IPS-NIHi11 (cell line): ENCODE measurements around the gene TBX4.

ENCODE experiments used
- DNase-seq: peaks from one replicate; pipeline ENCODE4 v3.0.0; 2012; ENCODE audit warnings: mixed read lengths, low spot score

TBX4 gene

DNA sequence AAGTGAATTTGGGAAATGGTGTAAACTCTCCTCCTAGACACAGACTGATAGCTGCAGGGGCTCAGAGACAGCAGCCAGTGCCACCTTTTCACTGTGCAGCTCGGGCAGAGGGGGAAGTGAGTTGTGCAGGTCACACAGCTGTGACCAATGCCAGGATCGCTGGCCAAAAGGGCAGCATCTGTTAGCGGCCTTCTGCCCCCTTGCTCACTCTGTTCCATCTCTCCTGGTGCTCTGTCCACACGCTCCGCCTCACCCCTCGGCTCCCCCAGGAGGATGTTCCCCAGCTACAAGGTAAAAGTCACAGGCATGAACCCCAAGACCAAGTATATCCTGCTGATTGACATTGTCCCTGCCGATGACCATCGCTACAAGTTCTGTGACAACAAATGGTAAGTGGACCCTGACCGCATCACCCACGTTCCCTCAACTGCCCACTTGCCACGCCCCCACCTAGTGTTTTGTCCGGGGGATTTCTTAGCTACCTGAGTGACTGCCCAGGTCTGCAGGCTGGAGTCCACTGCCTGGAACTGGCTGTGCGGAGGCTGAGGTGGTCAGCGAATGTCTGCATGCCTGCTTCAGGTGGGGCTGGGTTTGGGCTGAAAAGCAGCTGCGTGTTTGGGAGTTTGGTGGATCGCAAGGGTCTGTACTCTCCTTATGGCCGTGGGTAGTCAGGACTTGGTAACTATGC, 13.5 kb downstream of the TBX4 start:
- DNase-seq = no peak

DNA sequence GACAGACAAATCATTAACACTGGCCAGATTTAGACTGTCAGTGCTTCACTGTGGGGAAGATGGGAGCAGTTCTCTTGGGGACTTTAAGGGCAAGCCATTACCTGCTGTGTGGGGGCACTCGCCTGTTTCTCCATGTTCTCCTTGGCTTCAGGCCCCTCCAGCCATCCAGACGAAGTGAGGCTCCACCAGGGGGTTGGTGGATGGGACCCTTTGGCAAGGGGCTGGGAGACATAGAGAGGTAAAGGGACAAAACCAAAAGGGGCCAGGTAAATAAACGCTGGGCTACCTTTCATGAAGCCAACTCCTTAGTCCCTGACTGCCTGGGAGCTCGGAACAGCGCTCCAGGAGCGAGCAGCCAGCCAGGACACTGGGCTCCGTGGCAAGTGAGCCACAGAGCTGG, 14.0 kb downstream of the TBX4 start:
- DNase-seq = no peak

DNA sequence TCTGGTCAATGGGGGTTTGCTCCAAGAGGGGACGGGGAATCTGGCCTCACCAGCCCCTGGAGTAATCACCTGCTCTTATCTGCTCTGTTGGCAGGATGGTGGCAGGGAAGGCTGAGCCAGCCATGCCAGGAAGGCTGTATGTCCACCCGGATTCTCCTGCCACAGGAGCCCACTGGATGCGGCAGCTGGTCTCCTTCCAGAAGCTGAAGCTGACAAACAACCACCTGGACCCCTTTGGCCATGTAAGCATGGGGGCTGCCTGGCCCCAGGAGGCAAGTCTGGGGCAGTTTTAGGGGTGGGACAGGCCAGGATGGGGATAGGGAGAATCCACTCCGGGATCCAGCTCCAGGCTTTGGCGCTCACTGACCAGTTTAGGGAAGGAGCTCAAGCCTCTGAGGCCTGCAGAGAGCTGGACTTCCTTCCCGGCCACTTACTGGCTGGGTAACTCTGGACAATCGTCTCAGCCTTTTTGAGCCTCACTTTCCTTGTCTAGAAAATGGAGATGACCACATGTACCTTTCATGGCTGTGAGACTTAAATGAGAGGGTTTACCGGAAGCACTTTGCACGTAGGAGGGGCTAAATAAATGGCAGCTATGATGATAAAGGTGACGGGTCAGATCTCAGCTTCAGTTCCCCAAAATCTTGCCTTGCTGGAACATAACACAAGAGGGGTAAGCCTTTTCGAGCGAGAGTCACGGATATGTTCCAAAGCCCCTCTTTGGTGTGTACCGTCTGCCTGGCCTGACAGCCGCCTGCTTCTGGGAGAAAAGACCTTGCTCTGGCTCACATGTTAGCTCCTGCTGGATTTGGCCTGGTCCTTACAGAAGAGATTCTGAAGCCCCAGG, 15.4 kb downstream of the TBX4 start:
- DNase-seq = peak; percentile 75

DNA sequence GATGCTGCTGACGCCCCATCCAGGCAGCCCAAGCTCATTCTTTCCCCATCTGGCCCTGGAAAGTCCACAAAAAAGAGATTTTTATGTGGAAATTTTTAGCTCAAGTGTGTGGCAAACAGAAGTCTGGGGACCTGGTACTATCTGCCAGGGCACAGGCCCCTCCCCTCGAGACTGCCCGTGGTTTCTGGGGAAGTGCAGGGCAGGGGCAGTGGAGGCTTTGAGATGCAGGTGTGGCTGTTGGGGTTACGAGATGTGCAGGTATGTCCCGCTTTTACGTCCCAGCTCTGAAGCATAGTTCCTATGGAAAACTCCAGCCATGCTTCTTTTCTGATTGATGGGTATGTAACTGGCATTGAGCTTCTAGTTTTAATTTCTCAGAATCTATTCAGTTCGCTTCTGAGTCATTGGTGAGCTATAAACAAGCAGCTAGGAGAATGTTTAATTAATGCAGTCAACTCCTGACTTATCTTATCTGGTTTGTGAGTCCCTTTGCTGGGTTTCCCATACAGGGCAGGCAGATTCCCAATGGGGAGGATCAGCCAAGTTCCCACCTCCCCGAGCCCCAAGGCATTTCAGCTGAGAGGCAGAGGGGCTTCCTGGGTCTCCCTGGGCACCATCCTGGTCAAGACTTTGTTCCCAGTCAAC, 16.2 kb downstream of the TBX4 start:
- no peak for DNase-seq

DNA sequence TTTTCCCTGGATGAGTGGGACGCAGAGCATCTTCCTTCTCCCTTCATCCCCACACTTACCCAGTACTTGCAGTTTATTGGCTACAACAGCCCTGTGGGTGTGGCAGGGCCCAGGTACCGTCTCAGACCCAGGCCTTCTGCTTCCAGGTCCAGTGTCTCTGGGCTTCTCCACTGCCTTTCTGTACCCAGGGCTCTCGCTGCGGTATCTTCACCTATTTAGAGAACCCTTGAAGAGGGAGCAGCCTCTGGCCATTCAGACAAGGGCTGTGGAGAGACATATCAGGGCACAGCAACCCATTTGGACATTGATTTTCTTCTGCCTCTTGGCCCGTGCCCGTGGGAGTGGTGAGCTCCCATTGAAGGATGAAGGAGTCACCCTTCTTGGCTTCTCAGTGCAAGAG, 17.3 kb downstream of the TBX4 start:
- DNase-seq = no peak

DNA sequence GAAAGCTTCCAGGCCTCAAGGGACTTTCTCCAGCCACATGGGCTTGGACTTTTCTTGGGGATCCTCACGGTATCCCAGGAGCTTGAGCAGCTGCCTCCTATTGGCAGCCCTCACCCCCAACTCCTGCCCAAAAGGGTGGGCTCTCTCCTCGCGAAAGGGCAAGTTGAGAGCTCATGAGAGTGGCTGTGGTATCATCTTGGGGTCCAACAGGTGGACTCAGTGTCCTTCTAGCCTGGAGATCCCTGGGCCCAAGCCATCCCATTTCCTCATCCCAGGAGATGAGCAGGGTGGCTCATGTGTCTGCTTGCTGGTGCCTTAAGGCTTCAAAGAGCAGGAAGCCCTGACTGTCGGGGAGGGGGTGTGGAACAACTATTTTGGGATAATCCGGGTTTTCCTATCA, 17.7 kb downstream of the TBX4 start:
- no peak for DNase-seq

DNA sequence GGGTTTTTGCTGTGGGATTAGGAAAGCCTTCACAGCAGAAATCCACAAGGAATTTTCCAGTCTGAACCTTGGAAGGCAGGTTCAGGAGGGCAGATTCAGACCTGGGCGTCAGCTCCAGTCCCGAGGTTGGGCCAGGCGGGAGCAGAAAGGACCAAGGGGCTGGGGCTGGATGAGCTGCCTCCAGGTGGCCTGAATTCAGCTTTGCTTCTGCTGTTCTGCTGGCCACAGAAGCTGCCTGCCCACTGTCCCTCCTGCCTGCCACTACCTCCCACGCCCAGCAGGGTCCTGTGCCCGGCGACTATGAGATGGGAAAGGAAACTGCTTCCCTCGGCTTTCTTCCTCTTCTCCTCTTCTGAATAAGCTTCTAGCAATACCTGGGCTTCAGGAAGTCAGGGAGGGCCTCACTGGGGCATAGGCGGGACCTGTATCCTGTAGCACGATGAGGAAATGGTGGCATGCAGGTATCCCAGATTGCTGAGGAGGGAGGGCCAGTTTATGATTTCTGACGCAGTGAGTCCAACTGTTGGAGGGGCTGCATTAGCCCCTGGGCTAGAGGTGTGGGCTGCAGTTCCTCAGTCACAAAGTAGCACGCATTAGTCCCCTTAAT, 18.4 kb downstream of the TBX4 start:
- no peak for DNase-seq

DNA sequence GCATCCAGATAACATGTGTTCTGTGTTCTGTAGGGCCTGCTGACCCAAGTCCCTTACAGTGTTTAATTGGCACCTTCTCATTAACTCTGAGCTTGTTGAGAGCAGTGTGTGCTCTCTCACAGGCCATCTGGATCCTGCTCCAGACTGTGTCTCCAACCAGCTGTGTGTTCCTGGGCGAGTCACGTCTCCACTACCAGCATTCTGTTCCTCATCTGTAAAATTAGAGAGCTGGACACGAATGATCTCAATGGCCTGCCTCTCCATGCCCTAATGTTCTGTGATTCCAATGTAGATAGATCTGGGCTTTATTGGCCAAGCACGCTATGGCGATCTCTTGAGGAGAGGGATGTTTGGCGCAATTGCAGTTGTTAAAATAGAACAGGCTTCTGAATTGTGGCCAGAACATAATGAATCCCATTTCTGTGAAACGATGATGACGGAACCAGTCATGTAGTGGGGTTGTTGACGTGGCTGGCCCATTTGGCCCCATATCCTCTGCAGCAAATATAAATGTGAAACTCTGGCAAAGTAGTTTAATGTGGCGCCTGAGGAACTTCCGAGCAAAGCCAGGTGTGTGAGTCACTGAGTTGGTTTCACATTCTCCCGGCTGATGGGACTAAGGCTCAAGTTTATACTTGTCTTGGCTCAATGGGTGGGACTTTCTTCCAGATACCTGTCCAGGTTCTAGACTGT, 22.2 kb downstream of the TBX4 start:
- no peak for DNase-seq

DNA sequence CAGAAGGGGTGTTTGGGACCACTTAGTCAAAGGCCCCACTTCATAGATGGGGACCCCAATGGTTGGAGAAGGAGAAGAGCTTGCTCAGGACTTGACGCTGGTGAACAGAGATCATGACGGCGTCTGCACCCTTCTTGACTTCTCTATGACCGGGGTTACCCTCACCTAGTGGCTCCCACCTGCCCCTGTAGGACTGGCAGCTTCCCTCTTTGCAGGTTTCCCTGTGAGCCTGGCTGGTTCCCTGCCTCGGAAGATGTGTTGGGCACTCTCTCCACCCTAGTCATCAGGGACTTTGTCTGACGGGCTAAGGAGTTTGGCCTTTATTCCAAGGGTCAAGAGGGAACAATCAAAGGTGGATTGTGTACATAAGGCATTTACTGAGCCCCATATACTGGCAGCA, 22.7 kb downstream of the TBX4 start:
- no peak for DNase-seq

DNA sequence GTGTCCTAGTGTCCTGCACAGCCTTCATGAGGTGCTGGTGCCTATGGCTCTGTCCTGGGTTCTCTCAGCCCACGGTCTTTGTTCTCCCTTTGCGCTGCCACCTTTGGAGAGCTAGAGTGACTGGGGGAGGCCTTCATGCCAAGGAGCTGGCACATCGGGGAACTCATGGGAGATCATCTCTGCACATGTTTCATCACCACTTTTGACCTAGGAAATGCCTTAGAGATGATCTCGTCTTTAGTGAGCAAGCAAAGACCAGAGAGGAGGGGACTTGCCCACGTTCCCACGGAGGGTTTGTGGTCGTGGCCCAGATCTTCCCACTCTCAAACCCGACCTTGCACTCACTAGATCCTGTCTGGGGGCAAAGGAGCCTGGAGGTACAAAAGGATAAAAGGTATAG, 23.5 kb downstream of the TBX4 start:
- no peak for DNase-seq

DNA sequence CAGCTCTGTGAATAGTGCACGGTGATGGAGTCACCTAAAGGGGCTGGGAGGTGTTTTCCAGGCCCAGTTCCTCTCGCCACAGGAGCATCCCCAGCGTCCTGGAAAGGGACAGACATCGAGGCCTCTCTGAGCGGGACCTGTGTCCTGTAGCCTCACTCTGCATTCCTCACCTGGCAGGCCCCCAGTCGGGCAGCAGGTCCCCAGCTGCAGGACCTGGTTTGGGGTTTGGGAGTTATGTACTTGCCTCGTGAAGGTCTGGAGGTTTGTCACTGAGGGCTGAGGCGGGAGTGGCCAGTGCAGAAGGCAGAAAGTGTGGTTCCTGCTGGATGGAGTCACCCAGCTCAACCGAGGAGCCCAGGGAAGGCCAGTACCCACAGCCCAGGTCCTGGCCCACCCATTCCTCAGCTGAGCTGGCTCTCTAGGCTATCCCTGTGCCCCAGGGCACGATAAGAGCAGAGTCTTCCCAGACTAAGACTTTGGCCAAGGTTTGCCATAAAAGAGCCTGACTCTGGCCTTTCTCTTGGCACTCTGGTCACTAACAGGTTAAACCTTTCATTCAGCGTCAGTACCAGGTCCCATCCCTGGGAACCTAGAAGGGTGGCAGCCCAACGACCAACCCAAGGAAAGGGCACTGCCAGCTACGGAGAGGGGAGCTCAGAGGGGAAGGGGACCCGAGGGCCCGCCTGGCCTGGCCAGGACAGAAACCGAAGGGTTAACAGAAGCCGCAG, 24.4 kb downstream of the TBX4 start:
- DNase-seq = no peak

DNA sequence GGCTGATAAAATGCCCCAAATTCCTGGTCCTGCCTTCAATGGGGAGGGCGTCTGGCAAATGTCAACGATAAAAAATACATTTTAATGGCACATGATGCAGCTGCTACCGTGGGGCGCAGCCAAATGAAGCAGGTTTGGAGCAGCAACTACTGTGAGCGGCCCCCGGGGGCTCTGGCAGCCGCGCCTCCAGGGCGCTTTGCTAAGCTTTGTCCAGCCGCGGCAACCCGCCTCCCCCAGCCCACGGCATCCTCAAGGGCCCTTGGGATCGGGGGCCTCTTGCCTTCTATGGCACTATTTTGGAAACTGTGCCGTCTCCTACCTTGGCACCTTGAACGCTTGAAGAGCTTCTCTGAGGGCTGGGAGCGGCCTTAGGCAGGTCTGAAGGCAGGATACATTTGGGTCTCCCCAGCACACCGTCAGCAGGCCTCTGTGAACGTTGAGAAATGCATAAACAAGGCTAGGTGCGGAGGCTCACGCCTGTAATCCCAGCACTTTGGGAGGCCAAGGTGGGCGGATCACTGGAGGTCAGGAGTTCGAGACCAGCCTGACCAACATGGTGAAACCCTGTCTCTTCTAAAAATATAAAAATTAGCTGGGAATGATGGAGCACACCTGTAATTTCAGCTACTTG, 25.1 kb downstream of the TBX4 start:
- DNase-seq = no peak

DNA sequence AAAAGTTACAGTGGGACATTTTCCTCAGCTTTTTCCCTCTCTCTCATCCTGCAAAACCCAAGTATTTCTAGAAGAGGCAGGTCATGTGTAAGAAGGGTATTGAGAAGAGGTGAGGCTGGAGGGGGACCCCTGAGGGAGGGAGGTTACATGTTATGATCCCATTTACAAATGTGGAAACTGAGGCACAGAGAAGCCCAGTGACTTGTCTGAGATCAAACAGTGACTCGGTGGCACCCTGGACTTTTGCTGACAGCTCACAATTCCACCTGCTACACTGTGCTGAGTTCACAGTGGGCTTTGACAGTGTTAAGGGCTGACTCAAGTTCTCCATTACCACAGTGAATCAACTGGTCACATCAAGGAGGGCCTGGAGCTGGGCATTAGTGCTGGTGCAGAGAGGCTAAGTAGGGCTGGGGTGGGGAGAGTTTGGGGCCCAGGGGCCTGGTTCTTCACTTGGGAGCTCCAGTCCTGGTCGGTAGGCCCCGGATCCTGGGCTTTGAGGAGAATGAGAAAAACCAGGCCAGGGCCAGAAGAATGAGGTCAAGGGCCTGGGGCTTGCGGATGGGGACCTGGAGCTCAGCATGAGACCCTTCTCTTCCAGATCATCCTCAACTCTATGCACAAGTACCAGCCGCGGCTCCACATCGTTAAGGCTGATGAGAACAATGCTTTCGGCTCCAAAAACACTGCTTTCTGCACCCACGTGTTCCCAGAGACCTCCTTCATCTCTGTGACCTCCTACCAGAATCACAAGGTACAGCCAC, 26.0 kb downstream of the TBX4 start:
- DNase-seq = no peak

DNA sequence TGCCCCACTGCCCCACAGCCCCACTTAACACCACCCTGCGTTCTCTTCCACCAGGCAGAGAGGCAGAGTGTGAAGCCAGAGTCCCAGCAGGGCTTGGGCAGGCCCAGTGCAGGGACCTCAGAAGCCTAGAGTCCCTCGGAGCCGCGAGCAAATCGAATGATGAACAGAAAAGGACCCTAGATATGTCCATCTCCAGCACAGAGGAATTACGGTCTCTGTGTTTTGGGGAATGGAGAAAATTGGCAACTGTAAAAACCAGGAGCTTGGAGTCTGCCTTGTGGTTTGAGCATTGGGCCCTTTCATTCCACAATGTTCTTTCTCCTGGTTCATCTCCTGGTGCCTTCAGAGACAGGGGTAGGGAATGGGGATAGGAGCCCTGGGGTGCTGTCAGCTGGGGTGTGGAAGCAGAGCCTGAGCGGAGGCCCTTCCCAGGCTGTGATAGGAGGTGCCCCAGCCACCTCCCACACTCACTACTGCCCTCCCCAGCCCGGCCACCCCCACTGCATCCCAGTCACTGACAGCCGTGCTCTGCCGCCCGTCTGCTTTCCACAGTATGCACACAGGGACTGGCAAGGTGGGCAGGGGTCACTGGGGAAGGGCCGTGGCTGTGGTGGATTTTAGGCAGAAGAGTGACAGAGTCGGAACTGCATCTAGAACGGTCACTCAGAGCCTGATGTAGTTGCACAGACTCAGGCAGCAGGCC, 26.7 kb downstream of the TBX4 start:
- DNase-seq = no peak

DNA sequence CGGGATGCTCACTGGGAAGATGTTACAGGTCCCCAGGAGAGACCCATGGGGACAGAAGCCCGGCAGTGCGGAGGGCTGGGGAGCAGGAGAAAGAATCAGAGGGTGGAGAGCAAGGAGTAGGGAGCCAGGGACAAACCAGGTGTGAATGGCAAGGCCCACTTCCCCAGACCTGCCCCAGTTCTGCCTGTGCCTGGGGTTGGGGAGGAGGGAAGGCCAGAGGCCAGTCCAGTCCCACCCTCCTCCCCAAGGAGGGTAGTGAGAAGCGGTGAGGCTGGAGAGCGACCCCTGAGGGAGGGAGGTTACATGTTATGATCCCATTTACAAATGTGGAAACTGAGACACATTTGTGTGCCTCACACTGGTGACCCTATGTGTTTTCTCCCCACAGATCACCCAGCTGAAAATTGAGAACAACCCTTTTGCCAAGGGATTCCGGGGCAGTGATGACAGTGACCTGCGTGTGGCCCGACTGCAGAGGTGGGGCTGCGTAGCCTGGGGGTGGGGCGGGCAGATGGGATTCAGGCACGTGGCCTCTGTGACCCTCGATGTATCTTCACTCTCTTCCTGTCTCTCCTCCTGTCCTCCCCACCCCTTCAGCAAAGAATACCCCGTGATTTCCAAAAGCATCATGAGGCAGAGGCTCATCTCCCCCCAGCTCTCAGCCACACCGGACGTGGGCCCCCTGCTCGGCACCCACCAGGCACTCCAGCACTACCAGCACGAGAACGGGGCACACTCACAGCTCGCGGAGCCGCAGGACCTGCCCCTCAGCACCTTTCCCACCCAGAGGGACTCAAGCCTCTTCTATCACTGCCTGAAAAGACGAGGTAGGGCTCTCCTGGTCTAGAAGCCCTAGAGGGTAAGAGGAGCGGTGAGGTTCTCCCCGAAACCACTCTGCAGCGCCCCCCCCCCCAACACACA, 27.5 kb downstream of the TBX4 start:
- DNase-seq = no peak

DNA sequence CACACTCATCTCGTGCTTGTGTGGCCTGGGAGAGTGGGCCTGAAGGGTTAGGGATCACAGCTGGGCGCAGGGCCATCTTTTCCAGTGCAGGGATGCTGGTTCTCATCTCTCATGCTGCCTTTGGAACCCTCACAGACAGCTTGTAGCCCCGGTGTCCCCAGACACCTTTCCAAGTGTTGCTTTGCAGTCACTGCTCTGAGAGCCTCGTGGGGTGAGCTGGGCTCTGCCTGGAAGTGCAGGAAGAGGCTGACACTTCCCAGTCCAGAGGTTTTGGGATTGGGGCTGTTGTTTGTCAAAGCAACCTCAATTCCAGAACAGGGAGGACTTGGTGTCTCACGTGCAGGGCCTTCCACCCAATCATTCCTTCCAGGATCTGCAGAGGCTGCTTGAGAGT, 28.2 kb downstream of the TBX4 start:
- no peak for DNase-seq

DNA sequence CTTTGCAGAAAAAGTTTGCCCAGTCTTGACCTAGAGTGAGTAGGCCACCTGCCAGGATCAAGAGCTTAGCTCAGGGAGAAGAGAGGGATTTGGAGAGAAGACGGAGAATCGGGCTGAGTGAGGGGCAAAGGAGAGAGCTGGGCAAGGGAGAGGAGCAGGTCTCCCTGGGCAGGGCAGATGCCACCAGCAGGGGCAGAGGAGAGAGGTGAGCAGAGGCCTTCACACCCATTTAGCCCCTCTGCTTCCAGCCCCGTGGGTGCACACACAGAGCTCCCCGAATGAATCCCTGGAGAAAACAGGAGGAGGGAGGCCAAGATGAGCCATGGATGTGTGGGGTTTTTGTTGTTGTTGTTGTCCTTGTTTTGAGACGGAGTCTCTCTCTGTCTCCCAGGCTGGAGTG, 29.2 kb downstream of the TBX4 start:
- DNase-seq = no peak

DNA sequence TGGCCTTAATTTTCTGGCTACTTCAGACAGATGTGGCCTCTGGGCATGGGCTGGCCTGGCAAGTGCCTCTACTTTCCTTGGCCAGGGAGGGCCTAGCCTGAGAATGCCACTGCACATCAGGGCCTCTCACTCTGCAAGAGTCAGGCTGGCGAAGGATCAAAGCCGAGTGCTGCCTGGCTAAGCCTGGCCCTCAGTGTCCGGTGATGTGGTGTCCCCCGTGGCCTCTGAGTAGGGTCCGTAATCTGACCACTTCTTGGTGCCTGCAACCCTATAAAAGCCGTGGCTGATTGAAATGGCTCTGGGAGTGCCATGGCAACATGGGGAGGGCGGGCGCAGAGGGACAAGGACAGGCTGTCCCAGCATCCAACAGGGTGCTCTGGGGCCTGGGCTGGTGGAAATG, 30.2 kb downstream of the TBX4 start:
- no peak for DNase-seq

DNA sequence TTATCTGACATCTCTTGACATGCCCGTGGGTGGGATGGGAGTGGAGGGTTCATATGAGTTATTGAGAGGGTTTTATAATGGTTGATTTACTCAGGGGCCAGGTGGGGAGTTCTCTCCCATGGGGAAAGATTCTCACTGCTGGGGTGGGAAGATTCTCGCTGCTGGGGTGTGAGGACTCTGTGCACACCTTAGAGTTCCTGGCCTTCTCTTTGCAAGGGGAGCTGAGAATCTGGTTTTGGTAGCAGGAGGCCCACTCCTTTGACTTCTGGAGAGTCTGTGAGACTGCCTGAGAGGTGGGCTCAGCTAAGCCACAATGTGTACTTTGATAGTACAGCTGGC, 31.5 kb downstream of the TBX4 start:
- DNase-seq = no peak
